ENCODE measurements around the gene LRRC55.

- TF ChIP-seq, protein P1, sequence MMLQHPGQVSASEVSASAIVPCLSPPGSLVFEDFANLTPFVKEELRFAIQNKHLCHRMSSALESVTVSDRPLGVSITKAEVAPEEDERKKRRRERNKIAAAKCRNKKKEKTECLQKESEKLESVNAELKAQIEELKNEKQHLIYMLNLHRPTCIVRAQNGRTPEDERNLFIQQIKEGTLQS (CRISPR knock-in tag; conservative IDR thresholded peaks at IDR 0.05) = no peak
- TF ChIP-seq AR (CRISPR knock-in tag; IDR thresholded peaks at IDR 0.05) = no peak
Measured at GRCh38 chr11:57191311-57192219, 9.8 kb downstream of the LRRC55 start.

All from WTC11 (cell line).